T-helper 2 cell (primary cell): ENCODE measurements around the gene PCGF3.
"Not testable (repeated sequence)": the region's sequence is repeated elsewhere in the genome, so short reads cannot be mapped to it uniquely, and the experiment has no call there.

ENCODE experiments used
- DNase-seq, 5 experiments: peaks; one replicate each; pipeline versions ENCODE4 v3.0.0 to v3.0.0-alpha.2; 2012 to 2022

Gene PCGF3

GRCh38 chr4:764405-765169 lies 59.0 kb downstream of the PCGF3 start:
- DNase-seq: peak in 1 of 5 experiments; percentile 20

GRCh38 chr4:766152-766515 lies 60.5 kb downstream of the PCGF3 start:
- no peak for DNase-seq

GRCh38 chr4:766559-767283 lies 61.1 kb downstream of the PCGF3 start:
- DNase-seq: no peak

GRCh38 chr4:768076-768475 lies 62.4 kb downstream of the PCGF3 start:
- no peak for DNase-seq

GRCh38 chr4:768995-769394 lies 63.4 kb downstream of the PCGF3 start:
- DNase-seq: no peak

GRCh38 chr4:769511-769910 lies 63.9 kb downstream of the PCGF3 start:
- no peak for DNase-seq

GRCh38 chr4:770022-770421 lies 64.4 kb downstream of the PCGF3 start:
- DNase-seq: no peak

GRCh38 chr4:771464-771863 lies 65.8 kb downstream of the PCGF3 start:
- no peak for DNase-seq

- DNase-seq: no peak
Measured at GRCh38 chr4:772118-772517, 66.5 kb downstream of the PCGF3 start.

- no peak for DNase-seq
Measured at GRCh38 chr4:772776-773175, 67.1 kb downstream of the PCGF3 start.

GRCh38 chr4:773214-773613 lies 67.6 kb downstream of the PCGF3 start:
- no peak for DNase-seq

- not testable (repeated sequence) for DNase-seq
Measured at GRCh38 chr4:774419-775092, 68.9 kb downstream of the PCGF3 start.

- not testable (repeated sequence) for DNase-seq
Measured at GRCh38 chr4:775485-775884, 69.9 kb downstream of the PCGF3 start.

- no peak for DNase-seq
Measured at GRCh38 chr4:776743-777441, 71.3 kb downstream of the PCGF3 start.

- no peak for DNase-seq
Measured at GRCh38 chr4:777520-778262, 72.1 kb downstream of the PCGF3 start.

- DNase-seq: no peak
Measured at GRCh38 chr4:779555-779954, 73.9 kb downstream of the PCGF3 start.

- DNase-seq: not testable (repeated sequence)
Measured at GRCh38 chr4:780255-780654, 74.6 kb downstream of the PCGF3 start.

- DNase-seq: peak in 1 of 5 experiments; percentile 14
Measured at GRCh38 chr4:780716-781492, 75.3 kb downstream of the PCGF3 start.

- peak; percentile 98 to 100 (median 99) for DNase-seq
Measured at GRCh38 chr4:781493-782216, 76.0 kb downstream of the PCGF3 start.

- no peak for DNase-seq
Measured at GRCh38 chr4:784401-785331, 79.0 kb downstream of the PCGF3 start.
